Loucy (cell line): ENCODE results near the gene ABLIM1.

Source experiments
- CTCF ChIP-seq: fragments of 200-600 bp; sonication (generic); conservative IDR thresholded peaks from 2 replicates; pipeline ENCODE4 v1.5.1; 2014; ENCODE audit warnings: mild to moderate bottlenecking, antibody characterized with exemption, low read length
- EZH2phosphoT487 ChIP-seq: fragments of 200-600 bp; IDR thresholded peaks from 2 replicates; pipeline ENCODE4 v1.6.1; 2018; ENCODE audit warnings: antibody characterized with exemption, mild to moderate bottlenecking, moderate library complexity, borderline replicate concordance

GRCh38 chr10:114401195-114401791, 256.8 kb downstream of the ABLIM1 start:
- TF ChIP-seq CTCF, result no peak
- no peak for TF ChIP-seq EZH2phosphoT487
